ENCODE data around the gene SLC6A11.

- TF ChIP-seq POLR2A (IDR thresholded peaks at IDR 0.05): no peak
- no peak for TF ChIP-seq CTCF (IDR thresholded peaks at IDR 0.05)
Observed at GRCh38 chr3:10985181-10985580, 169.2 kb downstream of the SLC6A11 start.
